GM18505 (cell line): ENCODE results near the gene ASB10.

Source experiments
- ATAC-seq: cut with Tn5 transposase; IDR thresholded peaks from one replicate; pipeline ENCODE4 v1.9.1; 2021; ENCODE audit not compliant: unreplicated experiment
- POLR2A ChIP-seq: IDR thresholded peaks from 4 replicates; pipeline ENCODE4 v1.6.1; 2011; ENCODE audit warnings: borderline replicate concordance; ENCODE audit not compliant: insufficient read depth, insufficient read length; ENCODE audit errors: extremely low read depth

ASB10 gene

DNA sequence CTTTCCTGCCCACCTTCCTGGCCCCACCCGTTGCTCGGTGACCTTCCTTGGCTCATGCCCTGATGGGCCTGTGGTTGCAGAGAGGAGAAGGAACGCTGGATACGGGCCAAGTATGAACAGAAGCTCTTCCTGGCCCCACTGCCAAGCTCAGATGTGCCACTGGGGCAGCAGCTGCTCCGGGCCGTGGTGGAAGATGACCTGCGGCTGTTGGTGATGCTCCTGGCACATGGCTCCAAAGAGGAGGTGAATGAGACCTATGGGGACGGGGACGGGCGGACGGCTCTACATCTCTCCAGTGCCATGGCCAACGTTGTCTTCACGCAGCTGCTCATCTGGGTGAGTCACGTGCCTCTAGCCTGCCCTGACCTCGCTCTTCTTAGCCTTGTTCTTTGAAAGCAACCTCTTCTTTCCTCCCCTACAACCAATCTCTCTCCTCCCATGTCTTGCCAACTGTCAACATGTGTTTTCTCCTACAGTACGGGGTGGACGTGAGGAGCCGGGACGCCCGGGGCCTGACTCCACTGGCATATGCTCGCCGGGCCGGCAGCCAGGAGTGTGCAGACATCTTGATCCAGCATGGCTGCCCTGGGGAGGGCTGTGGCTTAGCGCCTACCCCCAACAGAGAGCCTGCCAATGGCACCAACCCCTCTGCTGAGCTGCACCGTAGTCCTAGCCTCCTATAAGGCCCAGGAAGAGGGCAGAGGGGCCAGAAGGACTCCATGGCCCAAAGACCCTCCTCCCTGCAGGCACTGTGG lies 43.6 kb downstream of the ASB10 start:
- TF ChIP-seq POLR2A = no peak
- ATAC-seq = no peak

DNA sequence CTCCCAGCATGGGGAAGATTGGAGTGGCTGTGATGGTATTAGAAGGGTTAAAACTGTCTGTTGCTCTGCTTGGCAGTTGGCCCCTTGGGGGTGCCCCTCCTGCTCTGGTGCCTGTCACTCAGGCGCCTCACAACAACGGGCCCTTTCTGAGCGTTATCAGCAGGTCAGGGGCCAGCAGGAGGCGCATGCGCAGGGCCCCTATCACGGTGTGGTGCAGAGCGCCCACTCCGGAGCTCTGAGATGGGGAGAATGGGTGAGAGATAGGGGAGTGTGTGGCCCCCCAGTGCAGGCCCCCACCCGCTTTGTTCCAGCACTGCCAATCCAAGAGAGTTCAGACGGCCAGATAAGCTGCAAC lies 44.4 kb downstream of the ASB10 start:
- no peak for TF ChIP-seq POLR2A
- ATAC-seq = no peak

DNA sequence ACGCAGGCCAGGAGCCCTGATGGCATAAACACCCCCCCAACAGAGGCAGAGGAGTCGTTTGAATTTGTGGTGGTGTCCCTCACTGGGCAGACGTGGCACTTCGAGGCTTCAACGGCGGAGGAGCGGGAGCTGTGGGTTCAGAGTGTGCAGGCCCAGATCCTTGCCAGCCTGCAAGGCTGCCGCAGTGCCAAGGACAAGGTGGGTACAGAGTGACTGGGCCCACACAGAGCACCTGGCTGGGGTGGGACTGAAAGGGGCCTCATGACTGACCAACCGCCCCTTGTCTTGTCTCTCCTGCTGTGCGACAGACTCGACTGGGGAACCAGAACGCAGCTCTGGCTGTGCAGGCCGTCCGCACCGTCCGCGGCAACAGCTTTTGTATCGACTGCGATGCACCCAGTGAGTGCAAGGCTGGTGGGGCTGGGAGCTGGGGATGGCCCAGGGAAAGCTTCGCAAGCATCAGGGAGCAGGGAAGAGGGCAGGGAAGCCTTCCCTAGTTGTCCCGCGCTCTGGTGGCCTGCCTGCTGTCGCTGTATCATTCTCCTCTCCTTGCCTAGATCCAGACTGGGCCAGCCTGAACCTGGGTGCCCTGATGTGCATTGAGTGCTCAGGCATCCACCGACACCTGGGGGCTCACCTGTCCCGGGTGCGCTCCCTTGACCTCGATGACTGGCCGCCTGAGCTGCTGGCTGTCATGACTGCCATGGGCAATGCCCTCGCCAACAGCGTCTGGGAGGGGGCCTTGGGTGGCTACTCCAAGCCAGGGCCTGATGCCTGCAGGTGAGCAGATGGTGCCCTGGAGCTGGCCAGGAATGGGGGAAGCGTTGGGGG lies 45.0 kb downstream of the ASB10 start:
- no peak for TF ChIP-seq POLR2A
- no peak for ATAC-seq

DNA sequence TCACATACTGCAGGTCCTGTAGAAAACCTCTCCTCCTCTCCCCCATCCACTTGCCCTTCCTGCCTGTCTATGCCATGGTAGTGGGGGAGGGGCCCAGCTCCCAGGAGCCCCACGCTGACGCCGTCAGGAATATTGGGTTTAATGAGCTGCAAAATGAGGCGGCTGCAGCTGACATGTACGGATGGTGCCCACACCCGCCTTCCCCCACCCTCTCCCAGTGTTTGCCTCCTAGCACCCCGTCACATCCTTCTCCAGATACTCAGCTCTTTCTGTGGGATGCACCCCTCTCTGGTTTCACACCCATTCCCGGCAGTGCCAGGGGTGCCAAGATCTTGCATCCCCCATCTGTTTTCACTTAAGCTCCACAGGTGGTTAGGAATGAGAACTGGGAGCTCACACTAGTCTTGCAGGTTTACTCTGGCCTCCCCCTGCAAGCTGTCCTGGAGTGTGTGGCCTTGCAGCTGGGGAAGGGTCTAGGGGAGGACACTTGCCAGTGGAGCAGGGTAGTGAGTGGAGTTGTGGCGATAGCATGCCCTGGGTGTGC lies 45.7 kb downstream of the ASB10 start:
- no peak for TF ChIP-seq POLR2A
- no peak for ATAC-seq

DNA sequence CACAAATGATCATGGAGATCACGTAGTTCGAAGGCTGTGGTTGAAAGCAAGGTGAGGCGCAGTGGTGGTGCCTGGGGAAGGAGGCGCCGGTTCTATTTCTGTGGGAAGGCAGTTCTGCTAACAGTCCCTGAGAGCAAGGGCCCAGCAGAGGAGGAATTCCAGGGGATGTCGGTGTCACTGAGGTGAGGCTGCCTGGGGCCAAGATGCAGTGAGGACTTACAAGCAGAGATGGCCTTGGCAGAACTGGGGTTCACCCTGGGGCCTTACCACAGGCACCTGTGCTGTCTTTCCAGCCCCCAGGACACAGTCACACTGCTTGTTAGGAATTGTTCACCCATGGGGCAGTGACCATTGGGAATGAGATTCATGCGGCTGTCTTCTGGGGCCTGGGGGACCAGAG lies 46.2 kb downstream of the ASB10 start:
- no peak for ATAC-seq
- no peak for TF ChIP-seq POLR2A

DNA sequence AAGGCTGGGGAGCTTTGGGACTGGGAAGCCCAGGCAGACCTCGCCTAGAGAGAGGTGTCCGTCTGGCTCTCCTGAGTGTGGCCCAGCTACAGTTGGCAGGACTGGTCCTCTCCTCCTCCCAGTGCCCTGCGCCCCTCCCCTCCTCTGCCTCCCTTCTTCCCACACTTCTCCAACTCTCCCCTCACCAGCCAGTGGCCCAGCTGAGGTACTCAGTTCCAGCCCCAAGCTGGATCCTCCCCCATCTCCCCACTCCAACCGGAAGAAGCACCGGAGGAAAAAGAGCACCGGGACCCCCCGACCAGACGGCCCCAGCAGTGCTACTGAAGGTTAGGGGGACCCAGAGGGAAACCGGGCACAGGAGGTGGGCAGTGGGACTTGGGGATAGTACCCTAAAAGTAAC lies 47.3 kb downstream of the ASB10 start:
- no peak for TF ChIP-seq POLR2A
- ATAC-seq = no peak

DNA sequence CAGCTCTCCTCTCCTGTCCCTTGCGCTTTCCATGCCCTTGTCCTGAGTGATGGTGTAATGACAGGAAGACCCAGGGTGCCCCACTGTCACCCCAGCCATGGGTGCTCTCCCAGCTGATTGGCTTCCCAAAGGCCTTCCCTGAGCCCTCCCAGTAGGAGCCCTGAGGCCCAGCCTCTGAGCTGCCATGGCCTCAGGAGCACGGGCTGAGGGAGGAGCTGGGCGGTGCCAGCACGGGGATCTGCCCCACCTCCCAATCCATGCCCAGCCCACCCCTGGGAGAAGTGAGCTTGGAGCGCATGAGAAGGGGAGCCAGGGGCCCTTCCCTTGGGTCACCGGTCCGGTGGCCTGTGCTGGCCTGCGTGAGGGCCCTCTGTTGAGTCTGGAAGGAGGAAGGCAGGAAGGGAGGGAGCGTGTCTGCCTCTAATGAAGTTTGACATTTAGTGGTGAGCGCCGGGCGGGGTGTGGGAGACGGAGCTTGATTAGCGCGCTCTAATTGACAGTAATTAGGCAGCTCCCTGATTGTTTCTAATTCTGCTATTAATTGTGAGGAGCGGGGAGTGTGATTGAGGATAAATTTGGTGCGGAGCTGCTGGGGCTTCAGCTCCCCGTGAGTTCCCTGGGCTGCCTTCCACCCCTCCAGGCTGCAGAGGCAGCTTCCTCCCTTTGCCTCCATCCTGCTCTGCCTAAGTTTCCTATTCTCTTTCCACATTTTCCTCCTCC lies 47.8 kb downstream of the ASB10 start:
- ATAC-seq = no peak
- TF ChIP-seq POLR2A = no peak

DNA sequence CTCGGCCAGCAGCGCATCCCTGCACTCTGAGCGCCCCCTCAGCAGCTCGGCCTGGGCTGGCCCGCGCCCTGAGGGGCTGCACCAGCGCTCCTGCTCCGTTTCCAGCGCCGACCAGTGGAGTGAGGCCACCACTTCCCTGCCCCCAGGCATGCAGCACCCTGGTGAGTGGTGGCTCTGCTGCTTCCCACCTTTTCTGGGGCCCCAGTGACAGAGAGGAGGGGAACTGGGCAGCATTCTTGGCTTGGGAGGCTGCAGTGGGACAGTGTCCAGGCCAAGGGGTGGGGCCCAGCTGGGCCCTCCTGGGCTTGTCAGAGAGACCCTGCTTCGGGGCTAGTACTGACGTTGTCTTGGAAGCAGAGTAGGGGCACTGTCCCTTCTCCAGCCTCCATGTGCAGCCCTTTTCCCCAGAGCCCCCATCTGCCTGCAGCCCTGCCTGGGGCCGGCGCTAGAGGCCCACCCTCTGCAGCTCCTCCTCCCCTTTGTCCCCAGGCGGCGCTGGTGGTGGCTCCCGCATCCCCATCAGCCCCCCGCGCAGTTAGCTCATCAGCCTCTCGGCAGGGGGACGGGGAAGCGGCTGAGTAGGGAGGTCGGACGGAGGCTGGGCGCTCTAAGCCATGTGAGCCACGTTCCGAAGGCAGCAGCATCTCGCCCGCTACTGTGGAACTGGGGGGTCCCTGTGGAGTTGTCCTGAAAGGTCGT lies 48.7 kb downstream of the ASB10 start:
- ATAC-seq = no peak
- no peak for TF ChIP-seq POLR2A

DNA sequence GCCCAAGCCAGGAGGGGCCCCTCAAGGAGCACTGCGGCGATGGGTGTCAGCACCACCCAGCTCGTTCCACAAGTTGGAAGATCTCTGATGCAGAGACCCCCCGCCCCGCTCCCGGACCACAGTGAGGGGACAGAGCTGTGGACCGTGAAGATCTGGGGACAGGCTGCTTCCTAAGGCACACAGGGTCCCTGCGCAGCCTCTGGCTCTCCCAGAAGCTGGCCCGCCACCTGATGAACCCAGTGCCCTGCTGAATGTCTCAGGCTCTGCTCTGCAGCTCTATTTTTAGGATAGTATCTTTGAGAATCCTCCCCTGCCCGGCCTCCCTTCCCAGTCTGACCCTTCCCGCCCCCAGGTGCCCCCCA lies 49.3 kb downstream of the ASB10 start:
- no peak for ATAC-seq
- TF ChIP-seq POLR2A = no peak

DNA sequence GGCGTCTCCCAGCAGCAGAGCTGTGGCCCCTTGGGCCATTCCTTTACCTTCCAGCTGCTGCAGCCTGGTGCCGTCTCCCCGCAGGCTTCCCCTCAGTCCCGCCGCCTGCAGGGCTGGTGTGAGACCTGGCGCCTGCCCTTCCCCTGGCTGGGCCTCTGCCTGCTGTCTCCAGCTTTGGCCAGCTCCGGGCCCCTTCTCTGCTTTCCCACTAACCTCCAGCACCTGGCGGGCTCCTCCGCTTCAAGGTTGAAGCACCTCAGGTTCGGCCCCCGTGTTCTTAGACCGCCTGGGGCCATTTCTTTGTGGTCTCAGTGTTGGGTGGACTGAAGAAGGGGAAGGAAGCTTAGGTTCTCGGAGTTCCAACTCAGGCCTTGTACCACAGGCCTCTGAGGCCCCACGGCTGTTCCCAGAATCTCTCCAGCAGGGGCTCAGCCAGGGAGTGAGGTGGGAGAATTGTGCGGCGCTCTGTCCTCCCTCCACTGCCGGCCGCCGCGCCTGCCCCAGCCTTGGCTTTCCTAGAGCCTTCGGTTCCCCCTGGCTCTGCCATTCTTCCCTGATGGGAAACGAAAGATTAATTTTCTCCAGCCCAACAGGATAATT lies 49.9 kb downstream of the ASB10 start:
- ATAC-seq = no peak
- TF ChIP-seq POLR2A = no peak

DNA sequence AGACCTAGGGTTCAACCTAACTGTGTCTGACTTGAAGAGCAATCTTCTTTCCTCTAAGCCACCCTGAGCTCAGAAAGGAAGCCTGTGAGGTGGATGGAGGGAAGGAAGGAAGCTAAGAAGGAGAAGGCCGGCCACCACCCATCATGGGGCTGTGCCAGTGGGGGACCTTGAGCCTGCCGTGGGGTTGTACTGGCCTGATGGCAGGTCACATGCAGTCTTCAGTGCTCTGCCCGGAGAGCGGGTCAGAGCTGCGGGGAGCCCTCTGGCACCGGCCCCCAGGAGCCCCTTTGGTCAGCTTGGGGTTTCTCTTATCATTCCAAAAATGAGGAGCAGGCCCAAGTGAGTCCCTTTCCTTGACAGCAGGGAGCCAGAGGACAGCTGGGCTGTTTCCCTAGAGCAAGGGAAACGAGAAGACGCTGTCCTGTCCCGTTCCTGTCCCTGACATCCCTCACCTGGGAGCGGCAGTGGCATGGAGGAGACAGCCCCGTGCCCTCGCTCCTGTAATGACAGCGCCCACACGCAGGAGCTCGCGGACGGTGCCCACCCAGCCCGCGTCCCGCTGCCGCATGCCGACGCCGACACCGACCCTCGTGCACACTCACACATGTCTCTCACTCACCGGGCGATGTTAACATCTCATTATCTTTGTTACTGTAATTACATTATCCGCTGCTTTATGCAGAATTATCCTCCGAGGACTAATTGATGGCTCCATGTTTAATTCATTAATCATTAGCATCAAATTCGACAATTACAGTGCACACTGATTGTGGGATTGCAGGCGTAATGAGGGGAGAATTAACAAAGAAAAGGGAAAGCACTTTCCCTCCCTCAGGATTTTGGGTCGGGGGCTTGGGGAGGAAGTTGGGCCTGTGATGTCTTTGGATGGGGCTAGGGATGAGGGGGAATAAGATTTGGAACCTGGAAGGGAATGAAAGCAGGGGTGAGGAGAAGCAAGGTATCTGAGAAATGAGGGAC lies 50.9 kb downstream of the ASB10 start:
- ATAC-seq = no peak
- TF ChIP-seq POLR2A = no peak

DNA sequence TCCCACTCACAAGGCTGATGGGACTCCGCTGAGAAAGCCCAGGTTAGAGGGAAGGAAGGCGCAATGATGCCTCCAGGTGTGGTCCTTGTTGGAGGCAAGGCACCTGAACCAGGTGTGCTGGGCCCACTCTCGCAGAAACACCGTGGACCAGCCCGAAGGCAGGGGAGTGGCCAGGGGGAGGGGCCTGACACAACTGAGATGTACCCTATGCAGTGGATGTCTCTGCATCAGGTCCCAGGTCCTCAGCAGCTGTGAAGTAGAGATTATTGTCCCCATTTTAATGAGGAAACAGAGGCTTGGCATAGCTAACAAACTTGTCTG lies 51.6 kb downstream of the ASB10 start:
- TF ChIP-seq POLR2A = no peak
- ATAC-seq = no peak
